Endodermal cell (in vitro differentiated cells): ENCODE measurements around the gene LAP3. TPM values are rescaled to one million over a fixed set of nuclear protein-coding genes. Genes with fewer than 3 reads are reported as not detected.

Experiments used
- DNase-seq: peaks from one replicate; pipeline ENCODE4 v3.0.0-alpha.2; 2017
- H3K27ac ChIP-seq: 2 replicates; pipeline ENCODE4 v1.5.1; 2013; ENCODE audit warnings: mild to moderate bottlenecking, low read depth, low read length, moderate library complexity
- H3K27me3 ChIP-seq: 2 replicates; pipeline ENCODE4 v1.6.1; 2013; ENCODE audit warnings: mild to moderate bottlenecking, low read length, moderate library complexity; ENCODE audit not compliant: insufficient read depth, control insufficient read depth, poor library complexity, severe bottlenecking
- H3K36me3 ChIP-seq: 2 replicates; pipeline ENCODE4 v1.7.0; 2013; ENCODE audit warnings: mild to moderate bottlenecking, low read length, moderate library complexity; ENCODE audit not compliant: control insufficient read depth, insufficient read depth
- H3K4me1 ChIP-seq: one replicate; pipeline ENCODE4 v1.7.0; 2013; ENCODE audit warnings: low read length; ENCODE audit not compliant: control insufficient read depth, insufficient read depth
- H3K4me3 ChIP-seq: 2 replicates; pipeline ENCODE4 v1.5.1; 2013; ENCODE audit warnings: mild to moderate bottlenecking, low read length, moderate library complexity
- H3K9ac ChIP-seq: 2 replicates; pipeline ENCODE4 v1.6.1; 2013; ENCODE audit warnings: mild to moderate bottlenecking, low read length, moderate library complexity; ENCODE audit not compliant: poor library complexity, severe bottlenecking; ENCODE audit errors: extremely low read depth
- H3K9me3 ChIP-seq: 2 replicates; pipeline ENCODE4 v1.6.1; 2013; ENCODE audit warnings: mild to moderate bottlenecking, low read length, moderate library complexity; ENCODE audit not compliant: control insufficient read depth
- H3K27ac Mint-ChIP-seq: 2 replicates; pipeline ENCODE4 v1.8.0; 2020; ENCODE audit warnings: mixed read lengths
- H3K27me3 Mint-ChIP-seq: 2 replicates; pipeline ENCODE4 v1.8.0; 2021; ENCODE audit warnings: mild to moderate bottlenecking, mixed read lengths; ENCODE audit not compliant: insufficient read depth
- H3K36me3 Mint-ChIP-seq: 2 replicates; pipeline ENCODE4 v1.8.0; 2020; ENCODE audit warnings: low read depth, mixed read lengths
- H3K4me1 Mint-ChIP-seq: 2 replicates; pipeline ENCODE4 v1.8.0; 2020; ENCODE audit warnings: mixed read lengths
- H3K4me3 Mint-ChIP-seq: 2 replicates; pipeline ENCODE4 v1.8.0; 2020; ENCODE audit warnings: mild to moderate bottlenecking, moderate library complexity, mixed read lengths
- H3K9me3 Mint-ChIP-seq: 2 replicates; pipeline ENCODE4 v1.8.0; 2020; ENCODE audit warnings: mild to moderate bottlenecking, mixed read lengths
- WGBS, 2 experiments: methylation state at CpG; one replicate each; pipeline versions ENCODE4 v1.1.5 to v1.1.7; 2013; ENCODE audit warnings: missing lambda C conversion rate in 2 of 2, mixed read lengths in 1 of 2; ENCODE audit not compliant: insufficient coverage in 1 of 2, insufficient read length in 1 of 2; 5-methylcytosine and 5-hydroxymethylcytosine counted together
- total RNA-seq, 2 donors: library from RNA; stranded (reverse); fragmentation: NEBNext Ultra II Directional in 1 of 2; extraction: Animal tissue kit (Norgen Biotek cat#: 25700) in 1 of 2; gene quantifications; 2 replicates in 1 of 2; 3 replicates in 1 of 2; pipeline ENCODE4 v1.2.1, GENCODE V29; 2021
- TF ChIP-seq, protein P1 (sequence below): fragments of 200-600 bp; sonication (generic); conservative IDR thresholded peaks from 2 replicates; pipeline ENCODE4 v1.5.0; 2021; ENCODE audit warnings: antibody characterized with exemption, mild to moderate bottlenecking

LAP3 gene
- total RNA-seq, 2 donors from 2014 or later = 34.3 to 39.9 TPM

DNA sequence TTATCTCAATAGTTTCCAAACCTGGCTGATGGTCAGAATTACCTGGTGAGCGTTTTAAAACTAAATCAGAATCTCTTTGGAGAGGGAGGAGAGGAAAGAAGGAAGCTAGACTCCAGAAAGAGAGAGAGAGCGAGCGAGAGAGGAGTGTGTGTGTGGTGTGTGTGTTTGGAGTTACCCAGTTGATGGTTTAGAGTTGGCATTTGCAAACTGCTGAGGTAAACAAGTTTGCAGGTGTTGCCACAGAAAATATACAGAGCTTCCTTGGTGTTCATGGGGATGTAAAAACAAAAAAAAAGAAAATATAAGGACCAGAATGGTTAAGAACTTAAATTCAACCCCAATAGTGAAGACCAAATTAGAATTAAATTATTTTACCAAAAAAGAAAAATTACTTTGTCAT is 26.4 kb upstream of the LAP3 start:
- peaks cover 13% of the 10 kb centered on the region for H3K27me3 ChIP-seq
- no peak overlapping the region for H3K4me3 Mint-ChIP-seq
- no peak overlapping the region for H3K27ac Mint-ChIP-seq
- 83 to 93% methylated on average over 3 of the region's 3 CpGs for WGBS, 2 experiments
- no peaks in the 10 kb centered on the region for H3K4me1 ChIP-seq
- no peaks in the 10 kb centered on the region for H3K36me3 Mint-ChIP-seq
- peaks cover 2% of the 10 kb centered on the region for H3K9me3 Mint-ChIP-seq
- no peaks in the 10 kb centered on the region for H3K4me1 Mint-ChIP-seq
- no peaks in the 10 kb centered on the region for H3K36me3 ChIP-seq
- H3K4me3 ChIP-seq = no peak overlapping the region
- no peak for DNase-seq
- TF ChIP-seq, protein P1, sequence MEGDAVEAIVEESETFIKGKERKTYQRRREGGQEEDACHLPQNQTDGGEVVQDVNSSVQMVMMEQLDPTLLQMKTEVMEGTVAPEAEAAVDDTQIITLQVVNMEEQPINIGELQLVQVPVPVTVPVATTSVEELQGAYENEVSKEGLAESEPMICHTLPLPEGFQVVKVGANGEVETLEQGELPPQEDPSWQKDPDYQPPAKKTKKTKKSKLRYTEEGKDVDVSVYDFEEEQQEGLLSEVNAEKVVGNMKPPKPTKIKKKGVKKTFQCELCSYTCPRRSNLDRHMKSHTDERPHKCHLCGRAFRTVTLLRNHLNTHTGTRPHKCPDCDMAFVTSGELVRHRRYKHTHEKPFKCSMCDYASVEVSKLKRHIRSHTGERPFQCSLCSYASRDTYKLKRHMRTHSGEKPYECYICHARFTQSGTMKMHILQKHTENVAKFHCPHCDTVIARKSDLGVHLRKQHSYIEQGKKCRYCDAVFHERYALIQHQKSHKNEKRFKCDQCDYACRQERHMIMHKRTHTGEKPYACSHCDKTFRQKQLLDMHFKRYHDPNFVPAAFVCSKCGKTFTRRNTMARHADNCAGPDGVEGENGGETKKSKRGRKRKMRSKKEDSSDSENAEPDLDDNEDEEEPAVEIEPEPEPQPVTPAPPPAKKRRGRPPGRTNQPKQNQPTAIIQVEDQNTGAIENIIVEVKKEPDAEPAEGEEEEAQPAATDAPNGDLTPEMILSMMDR = no peak
- no peak overlapping the region for H3K9ac ChIP-seq
- no peaks in the 10 kb centered on the region for H3K9me3 ChIP-seq
- H3K27me3 Mint-ChIP-seq = peaks cover 70% of the 10 kb centered on the region
- no peak overlapping the region for H3K27ac ChIP-seq

DNA sequence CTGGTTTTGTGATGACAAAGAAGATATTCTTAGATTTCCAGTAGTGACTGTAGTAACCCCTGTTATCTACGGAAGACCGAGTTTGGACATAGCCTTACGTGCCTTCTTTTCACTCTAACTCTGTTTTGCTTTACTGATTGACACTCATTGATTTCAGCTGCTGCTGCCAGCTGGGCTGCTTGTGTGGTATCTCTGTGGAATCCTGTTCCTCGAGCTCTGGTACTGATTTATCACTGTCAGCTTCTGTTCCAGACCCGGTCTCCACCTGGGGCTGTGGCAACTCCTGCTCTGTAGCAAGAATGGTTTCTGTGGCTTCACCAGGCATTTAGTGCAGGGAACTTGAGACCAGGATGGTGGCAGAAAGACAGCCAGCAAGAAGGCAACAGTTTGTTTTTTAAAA is 24.6 kb upstream of the LAP3 start:
- H3K9me3 Mint-ChIP-seq = no peaks in the 10 kb centered on the region
- Histone ChIP-seq H3K9ac (no peak overlapping the region), H3K4me1 (no peaks in the 10 kb centered on the region), H3K27ac (no peak overlapping the region), H3K27me3 (peaks cover 14% of the 10 kb centered on the region), H3K36me3 (no peaks in the 10 kb centered on the region), H3K9me3 (no peaks in the 10 kb centered on the region), H3K4me3 (no peak overlapping the region)
- no peak for DNase-seq
- WGBS, 2 experiments = 63 to 81% methylated on average over 3 to 5 of the region's 5 CpGs
- H3K27me3 Mint-ChIP-seq = peaks cover 55% of the 10 kb centered on the region
- no peaks in the 10 kb centered on the region for H3K4me1 Mint-ChIP-seq
- H3K27ac Mint-ChIP-seq = no peak overlapping the region
- TF ChIP-seq, protein P1 = no peak
- H3K36me3 Mint-ChIP-seq = no peaks in the 10 kb centered on the region
- H3K4me3 Mint-ChIP-seq = no peak overlapping the region

DNA sequence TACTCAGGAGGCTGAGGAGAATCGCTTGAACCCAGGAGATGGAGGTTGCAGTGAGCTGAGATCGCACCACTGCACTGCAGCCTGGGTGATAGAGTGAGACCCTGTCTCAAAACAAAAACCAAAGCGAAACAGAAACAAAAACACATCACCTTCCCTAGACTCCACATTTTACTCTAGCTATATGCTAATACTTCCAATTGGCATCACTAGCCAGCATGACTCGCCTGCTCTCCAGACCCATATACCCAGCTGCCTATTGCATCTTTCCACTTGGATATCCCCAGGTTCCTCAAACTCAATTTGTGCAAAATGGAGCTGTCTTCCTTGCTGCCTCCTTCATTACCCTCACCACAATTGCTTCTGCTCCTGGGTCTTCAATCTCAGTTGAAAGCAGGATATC is 22.4 kb upstream of the LAP3 start:
- H3K27ac ChIP-seq = no peak overlapping the region
- no peak overlapping the region for H3K9ac ChIP-seq
- H3K27me3 ChIP-seq = peaks cover 14% of the 10 kb centered on the region
- no peaks in the 10 kb centered on the region for H3K36me3 Mint-ChIP-seq
- H3K27me3 Mint-ChIP-seq = peaks cover 36% of the 10 kb centered on the region
- no peak overlapping the region for H3K4me3 ChIP-seq
- H3K9me3 Mint-ChIP-seq = no peaks in the 10 kb centered on the region
- no peaks in the 10 kb centered on the region for H3K4me1 ChIP-seq
- H3K9me3 ChIP-seq = no peaks in the 10 kb centered on the region
- no peak for DNase-seq
- peaks cover 4% of the 10 kb centered on the region for H3K4me1 Mint-ChIP-seq
- 76 to 93% methylated on average over 3 to 4 of the region's 4 CpGs for WGBS, 2 experiments
- TF ChIP-seq, protein P1 = no peak
- H3K27ac Mint-ChIP-seq = no peak overlapping the region
- no peaks in the 10 kb centered on the region for H3K36me3 ChIP-seq
- H3K4me3 Mint-ChIP-seq = no peak overlapping the region
